Neural crest cell (in vitro differentiated cells): ENCODE results near the gene SF3A1. TPM values are rescaled to one million over a fixed set of nuclear protein-coding genes. Genes with fewer than 3 reads are reported as not detected.

Experiments
- DNase-seq: peaks from one replicate; pipeline ENCODE4 v3.0.0; 2021; ENCODE audit warnings: low read depth, mixed read lengths, low spot score
- H3K27ac Mint-ChIP-seq: one replicate; pipeline ENCODE4 v1.8.0; 2021; ENCODE audit warnings: mild to moderate bottlenecking, mixed read lengths; ENCODE audit not compliant: unreplicated experiment
- H3K27me3 Mint-ChIP-seq: 2 replicates; pipeline ENCODE4 v1.8.0; 2021; ENCODE audit warnings: low read depth, mild to moderate bottlenecking, mixed read lengths
- H3K36me3 Mint-ChIP-seq: 2 replicates; pipeline ENCODE4 v1.8.0; 2021; ENCODE audit warnings: low read depth, mild to moderate bottlenecking, mixed read lengths
- H3K4me1 Mint-ChIP-seq: 2 replicates; pipeline ENCODE4 v1.8.0; 2021; ENCODE audit warnings: mixed read lengths
- H3K4me3 Mint-ChIP-seq: one replicate; pipeline ENCODE4 v1.8.0; 2021; ENCODE audit warnings: mild to moderate bottlenecking, mixed read lengths
- H3K9me3 Mint-ChIP-seq: 2 replicates; pipeline ENCODE4 v1.8.0; 2021; ENCODE audit warnings: mixed read lengths
- CTCF ChIP-seq: fragments of 200-600 bp; sonication (generic); conservative IDR thresholded peaks from 2 replicates; pipeline ENCODE4 v1.5.0; 2021; ENCODE audit warnings: antibody characterized with exemption, mild to moderate bottlenecking
- total RNA-seq: library from RNA; stranded (reverse); gene quantifications from 2 replicates; pipeline ENCODE4 v1.2.1, GENCODE V29; 2021

Gene SF3A1
- total RNA-seq, 1 donor from 2014 or later: 265 TPM

GRCh38 chr22:30284172-30284571 is 72.5 kb downstream of the SF3A1 start:
- Mint-ChIP-seq H3K4me3 (no peak overlapping the region), H3K9me3 (no peaks in the 10 kb centered on the region), H3K27ac (no peak overlapping the region), H3K4me1 (peaks cover 13% of the 10 kb centered on the region), H3K36me3 (no peaks in the 10 kb centered on the region), H3K27me3 (peaks cover 3% of the 10 kb centered on the region)
- DNase-seq: no peak
- TF ChIP-seq CTCF: no peak

GRCh38 chr22:30283342-30283741 is 73.4 kb downstream of the SF3A1 start:
- Mint-ChIP-seq H3K27ac (peak overlapping the region; percentile 22), H3K9me3 (no peaks in the 10 kb centered on the region), H3K4me3 (peak overlapping the region; percentile 19), H3K4me1 (peaks cover 17% of the 10 kb centered on the region), H3K36me3 (no peaks in the 10 kb centered on the region), H3K27me3 (peaks cover 3% of the 10 kb centered on the region)
- no peak for TF ChIP-seq CTCF
- no peak for DNase-seq

GRCh38 chr22:30282616-30283046 is 74.1 kb downstream of the SF3A1 start:
- Mint-ChIP-seq H3K4me1 (peaks cover 17% of the 10 kb centered on the region), H3K36me3 (no peaks in the 10 kb centered on the region), H3K4me3 (no peak overlapping the region), H3K27me3 (no peaks in the 10 kb centered on the region), H3K9me3 (no peaks in the 10 kb centered on the region), H3K27ac (no peak overlapping the region)
- no peak for DNase-seq
- no peak for TF ChIP-seq CTCF

Other genes with a start within 250 kb of the SF3A1 start
- gene LIF, start 110.1 kb downstream of the SF3A1 start, total RNA-seq: 0.57 and 1.1 TPM in 2 replicates
- gene OSM, start 90.0 kb downstream of the SF3A1 start, total RNA-seq: not detected in 2 replicates
- gene CASTOR1, start 67.4 kb downstream of the SF3A1 start, total RNA-seq: 6.2 and 8.7 TPM in 2 replicates
- 8.2 and 8.5 TPM in 2 replicates for gene TBC1D10A, start 30.0 kb downstream of the SF3A1 start, total RNA-seq
- gene CCDC157, start 113 bp upstream of the SF3A1 start, total RNA-seq: 8.3 and 9.3 TPM in 2 replicates
- gene RNF215, start 30.5 kb upstream of the SF3A1 start, total RNA-seq: 27.4 and 29.2 TPM in 2 replicates
- 10.8 and 11.6 TPM in 2 replicates for gene SEC14L2, start 40.1 kb upstream of the SF3A1 start, total RNA-seq
- 37.4 and 38.9 TPM in 2 replicates for gene MTFP1, start 68.9 kb upstream of the SF3A1 start, total RNA-seq
- gene SEC14L3, start 115.1 kb upstream of the SF3A1 start, total RNA-seq: not detected in 2 replicates
- 0.11 and 0.21 TPM in 2 replicates for gene SEC14L4, start 148.8 kb upstream of the SF3A1 start, total RNA-seq
- 3.3 and 3.6 TPM in 2 replicates for gene SEC14L6, start 189.8 kb upstream of the SF3A1 start, total RNA-seq
- gene GAL3ST1, start 217.8 kb upstream of the SF3A1 start, total RNA-seq: 7.3 and 8.8 TPM in 2 replicates
- 107 and 115 TPM in 2 replicates for gene PES1, start 235.0 kb upstream of the SF3A1 start, total RNA-seq